HFF-Myc (cell line): ENCODE measurements around the gene CTPS1.

Source experiments
- DNase-seq: peaks from one replicate; pipeline ENCODE4 v3.0.0-alpha.2; 2011; ENCODE audit warnings: low read depth; ENCODE audit errors: extremely low read depth
- H3K4me3 ChIP-seq: replicated peaks from 2 replicates; pipeline ENCODE4 v1.5.1; 2011; ENCODE audit warnings: low read depth, mild to moderate bottlenecking, control low read depth, low read length
- TF ChIP-seq, protein P1 (sequence below): IDR thresholded peaks from 2 replicates; pipeline ENCODE4 v1.5.1; 2012; ENCODE audit warnings: mild to moderate bottlenecking, low read depth, low read length, control low read depth; ENCODE audit errors: missing control alignments

CTPS1 gene

DNA sequence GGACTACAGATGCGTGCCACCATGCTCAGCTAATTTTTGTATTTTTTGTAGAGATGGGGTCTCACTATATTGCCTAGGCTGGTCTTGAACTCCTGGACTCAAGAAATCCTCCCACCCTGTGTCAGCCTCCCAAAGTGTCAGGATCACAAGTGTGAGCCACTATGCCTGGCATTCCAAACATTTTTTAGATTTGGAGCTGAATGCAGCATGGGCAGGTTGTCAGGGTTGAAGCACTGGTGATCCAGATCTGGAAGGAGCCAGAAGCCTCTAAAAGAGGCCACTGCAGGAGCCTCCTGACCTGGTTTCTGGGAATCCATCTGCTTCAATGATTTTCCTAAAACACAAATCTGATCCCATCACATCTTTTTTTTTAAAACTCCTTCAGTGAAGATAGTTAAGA lies 1.8 kb upstream of the CTPS1 start:
- DNase-seq = no peak
- TF ChIP-seq, protein P1, sequence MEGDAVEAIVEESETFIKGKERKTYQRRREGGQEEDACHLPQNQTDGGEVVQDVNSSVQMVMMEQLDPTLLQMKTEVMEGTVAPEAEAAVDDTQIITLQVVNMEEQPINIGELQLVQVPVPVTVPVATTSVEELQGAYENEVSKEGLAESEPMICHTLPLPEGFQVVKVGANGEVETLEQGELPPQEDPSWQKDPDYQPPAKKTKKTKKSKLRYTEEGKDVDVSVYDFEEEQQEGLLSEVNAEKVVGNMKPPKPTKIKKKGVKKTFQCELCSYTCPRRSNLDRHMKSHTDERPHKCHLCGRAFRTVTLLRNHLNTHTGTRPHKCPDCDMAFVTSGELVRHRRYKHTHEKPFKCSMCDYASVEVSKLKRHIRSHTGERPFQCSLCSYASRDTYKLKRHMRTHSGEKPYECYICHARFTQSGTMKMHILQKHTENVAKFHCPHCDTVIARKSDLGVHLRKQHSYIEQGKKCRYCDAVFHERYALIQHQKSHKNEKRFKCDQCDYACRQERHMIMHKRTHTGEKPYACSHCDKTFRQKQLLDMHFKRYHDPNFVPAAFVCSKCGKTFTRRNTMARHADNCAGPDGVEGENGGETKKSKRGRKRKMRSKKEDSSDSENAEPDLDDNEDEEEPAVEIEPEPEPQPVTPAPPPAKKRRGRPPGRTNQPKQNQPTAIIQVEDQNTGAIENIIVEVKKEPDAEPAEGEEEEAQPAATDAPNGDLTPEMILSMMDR = no peak
- H3K4me3 ChIP-seq = no peak overlapping the region

DNA sequence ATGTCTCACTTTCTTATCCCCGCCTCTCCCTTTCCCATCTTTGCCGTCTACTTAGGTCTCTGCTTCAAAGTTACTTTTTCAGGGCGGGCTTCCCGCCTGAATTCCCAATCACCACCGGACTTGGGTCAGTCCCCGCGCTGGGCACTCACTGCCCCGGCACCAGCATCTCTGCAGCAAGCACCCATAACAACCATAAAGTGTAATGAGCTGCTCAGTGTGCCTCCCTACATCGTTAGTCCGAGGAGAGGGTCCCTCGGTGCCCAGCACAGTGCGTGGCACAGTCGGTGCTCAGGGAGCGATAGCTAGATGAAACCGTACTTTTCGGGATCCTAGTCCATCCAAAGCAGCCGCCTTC lies 633 bp upstream of the CTPS1 start:
- H3K4me3 ChIP-seq = peak overlapping the region; percentile 80
- no peak for DNase-seq
- TF ChIP-seq, protein P1 = no peak

DNA sequence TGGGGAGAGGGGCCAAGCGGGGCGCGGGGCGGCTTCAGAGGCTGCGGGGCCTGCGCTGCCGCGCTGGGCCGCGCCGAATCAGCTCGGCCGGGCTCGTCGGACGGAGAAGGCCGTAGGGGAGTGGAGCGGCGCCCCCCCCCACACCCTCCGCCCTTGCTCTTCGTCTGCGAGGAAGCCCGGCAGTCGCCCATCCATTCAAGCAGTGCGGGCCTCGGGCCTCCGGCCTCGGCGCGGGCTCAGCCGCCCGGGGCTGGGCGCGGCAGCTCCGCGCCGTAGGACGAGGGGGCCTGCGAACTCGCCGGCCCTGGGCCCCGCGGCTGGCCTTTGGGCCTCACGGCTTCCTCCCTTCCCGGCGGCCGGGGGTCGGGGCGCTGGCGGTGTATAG lies 564 bp downstream of the CTPS1 start:
- DNase-seq = no peak
- H3K4me3 ChIP-seq = peak overlapping the region; percentile 80
- TF ChIP-seq, protein P1 = no peak

DNA sequence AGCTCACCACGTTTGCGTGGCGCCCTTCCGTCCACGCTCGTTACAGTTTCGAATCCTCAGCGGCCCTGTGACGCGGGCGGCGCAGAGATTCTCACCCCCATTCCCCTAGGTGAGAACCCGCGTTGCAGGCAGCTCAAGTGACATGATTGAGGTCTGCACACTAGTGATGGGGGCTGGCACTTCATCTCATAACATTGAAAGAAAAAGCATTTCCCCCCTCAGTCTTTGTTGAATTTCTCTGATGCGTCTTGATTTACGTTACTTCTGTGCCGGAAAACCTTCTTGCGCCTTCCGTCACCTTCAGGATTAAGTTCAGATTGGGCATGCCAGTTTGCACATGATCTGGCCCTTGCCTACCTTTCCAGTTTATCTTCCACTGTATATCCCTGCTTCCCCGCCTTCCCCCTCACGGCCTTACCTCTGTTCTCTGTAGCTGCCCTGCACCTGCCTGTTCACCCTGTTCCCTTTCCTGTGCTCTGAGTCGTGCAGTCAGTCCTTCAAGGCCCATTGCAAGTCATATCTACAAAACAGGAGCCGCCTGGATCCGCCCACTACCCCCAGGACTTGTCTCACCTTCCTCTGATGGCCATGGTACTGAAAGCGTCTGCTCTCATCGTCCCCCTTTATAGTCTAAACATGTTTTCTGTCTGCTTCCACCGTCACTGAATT lies 1.1 kb downstream of the CTPS1 start:
- TF ChIP-seq, protein P1 = no peak
- H3K4me3 ChIP-seq = peak overlapping the region; percentile 80
- DNase-seq = no peak

DNA sequence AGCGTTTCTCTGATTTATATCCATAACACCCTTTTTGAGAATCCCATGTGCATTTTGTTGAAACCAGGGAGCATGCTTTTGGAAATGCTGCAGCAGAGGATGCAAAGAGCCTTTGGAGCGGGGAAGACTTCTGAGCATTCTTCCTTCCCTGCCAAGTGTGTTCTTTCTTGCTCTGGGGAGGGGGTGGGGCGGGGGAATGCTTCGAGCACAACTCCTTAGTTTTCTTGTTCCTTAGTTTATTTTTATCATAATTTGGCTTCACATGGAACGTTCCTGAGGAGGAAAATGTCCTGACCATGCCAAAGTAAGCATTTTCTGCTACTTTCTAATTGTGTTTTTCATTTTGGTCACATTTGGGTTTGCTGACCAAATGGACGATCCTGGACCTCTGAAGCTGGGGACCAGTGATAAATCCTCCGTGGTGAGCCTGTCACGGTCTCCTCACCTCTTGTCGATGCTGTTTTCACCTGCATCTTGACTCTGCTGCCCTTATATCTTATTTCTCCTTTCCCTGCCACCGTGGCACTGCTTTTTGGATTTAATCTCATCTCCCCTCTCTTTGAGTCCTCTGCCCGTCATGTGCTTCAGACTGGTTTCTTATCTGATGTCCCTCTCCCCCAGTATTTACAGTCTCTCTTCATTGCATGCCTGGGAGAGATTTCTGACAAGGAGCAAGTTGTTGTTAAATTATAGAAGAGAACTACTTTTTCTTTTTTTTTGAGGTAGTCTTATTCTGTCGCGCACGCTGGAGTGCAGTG lies 2.4 kb downstream of the CTPS1 start:
- no peak for DNase-seq
- TF ChIP-seq, protein P1 = no peak
- peak overlapping the region; percentile 80 for H3K4me3 ChIP-seq

DNA sequence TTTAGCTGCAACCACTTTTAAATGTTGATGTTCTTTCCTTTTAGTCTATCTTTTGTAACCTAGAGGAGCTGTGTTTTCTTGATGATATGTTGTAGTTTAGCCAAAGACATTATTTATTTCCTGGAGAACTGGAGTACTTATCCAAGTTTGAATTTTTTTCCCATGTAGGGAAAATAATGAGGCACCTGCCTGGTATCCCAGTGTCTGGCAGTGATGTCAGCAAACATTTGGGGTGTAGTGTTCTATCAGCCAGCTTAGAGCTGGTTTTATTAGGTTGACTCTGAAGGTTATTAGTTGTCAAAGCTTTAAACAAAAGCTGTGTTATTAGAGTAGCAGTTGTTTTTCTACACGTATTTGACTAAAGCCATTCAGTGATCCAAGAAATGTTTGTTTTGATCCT lies 3.2 kb downstream of the CTPS1 start:
- DNase-seq = no peak
- H3K4me3 ChIP-seq = no peak overlapping the region
- TF ChIP-seq, protein P1 = no peak

DNA sequence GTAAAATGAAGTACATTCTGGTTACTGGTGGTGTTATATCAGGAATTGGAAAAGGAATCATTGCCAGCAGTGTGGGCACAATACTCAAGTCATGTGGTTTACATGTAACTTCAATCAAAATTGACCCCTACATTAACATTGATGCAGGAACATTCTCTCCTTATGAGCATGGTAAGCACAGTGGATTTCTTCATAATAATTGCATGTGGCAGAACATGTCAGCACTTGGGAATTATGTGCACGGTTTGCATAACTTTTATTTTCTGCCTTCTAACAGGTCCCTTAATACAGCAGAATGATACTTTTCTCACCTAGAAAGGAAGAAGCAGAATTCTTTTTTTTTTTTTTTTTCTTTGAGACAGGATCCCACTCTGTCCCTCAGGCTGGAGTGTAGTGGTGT lies 3.8 kb downstream of the CTPS1 start:
- DNase-seq = no peak
- TF ChIP-seq, protein P1 = no peak
- H3K4me3 ChIP-seq = no peak overlapping the region
